ENCODE data around the gene C12orf76. TPM values are rescaled to one million over a fixed set of nuclear protein-coding genes. Genes with fewer than 3 reads are reported as not detected.

C12orf76 gene
- total and polyA plus RNA-seq, 2 experiments from 2014 or later, result 14.3 to 14.5 TPM

GRCh38 chr12:110020956-110021355 lies 27.4 kb downstream of the C12orf76 start:
- Histone ChIP-seq H3K4me3 (no peak overlapping the region), H3K27ac (ENCODE audit: low read depth) (no peak overlapping the region), H3F3A (replicated peaks; ENCODE audit: low read depth) (no peaks in the 10 kb centered on the region), H3K9me2 (ENCODE audit: insufficient read depth) (no peaks in the 10 kb centered on the region), H3K4me2 (no peak overlapping the region), H3K27me3 (ENCODE audit: insufficient read depth) (no peaks in the 10 kb centered on the region), H3K4me1 (ENCODE audit: insufficient read depth) (peaks cover 14% of the 10 kb centered on the region), H4K20me1 (replicated peaks; ENCODE audit: insufficient read depth) (no peaks in the 10 kb centered on the region), H2AFZ (no peak overlapping the region), H3K79me2 (replicated peaks; ENCODE audit: insufficient read depth) (no peaks in the 10 kb centered on the region), H3K36me3 (ENCODE audit: insufficient read depth) (no peaks in the 10 kb centered on the region; the same call in 1 of the 2 replicates)
- ATAC-seq (no peak), DNase-seq (ENCODE audit: low spot score) (no peak)
- Mint-ChIP-seq H3K27me3 (ENCODE audit: insufficient read depth, low read depth, poor library complexity) (peaks cover 7% of the 10 kb centered on the region), H3K27ac (no peak overlapping the region), H3K4me3 (no peak overlapping the region), H3K9me3 (no peaks in the 10 kb centered on the region), H3K36me3 (ENCODE audit: low read depth) (peaks cover 3% of the 10 kb centered on the region; the same call in 1 of the 3 replicates), H3K4me1 (peaks cover 22% of the 10 kb centered on the region; the same call in 2 of the 3 replicates)
- TF ChIP-seq CREB1 (CRISPR knock-in tag; IDR thresholded peaks at IDR 0.05; ENCODE audit: low read depth) (no peak), CTCF (conservative IDR thresholded peaks at IDR 0.05; ENCODE audit: low read depth in 2 of 2) (no peak), ZNF114 (CRISPR knock-in tag; IDR thresholded peaks at IDR 0.05) (no peak), ZNF331 (CRISPR knock-in tag; IDR thresholded peaks at IDR 0.05; ENCODE audit: low read depth) (no peak), ETS1 (IDR thresholded peaks at IDR 0.05) (no peak), ZNF462 (CRISPR knock-in tag; IDR thresholded peaks at IDR 0.05) (no peak), EZH2phosphoT487 (IDR thresholded peaks at IDR 0.05; ENCODE audit: unreplicated experiment) (no peak), POLR2AphosphoS5 (IDR thresholded peaks at IDR 0.05; ENCODE audit: low read depth) (no peak), JUNB (IDR thresholded peaks at IDR 0.05; ENCODE audit: unreplicated experiment) (no peak), REST (IDR thresholded peaks at IDR 0.05; ENCODE audit: unreplicated experiment) (no peak)

Data from GM23338 (cell line).